ENCODE results near the gene SEC24D. TPM values are rescaled to one million over a fixed set of nuclear protein-coding genes. Genes with fewer than 3 reads are reported as not detected.

The SEC24D gene
- total and polyA plus RNA-seq, 2 donors (not counting 3 experiments of a cell fraction or from before 2014, with no cell fraction given) = 81.5 to 127 TPM

- Histone ChIP-seq H3K9me3 (replicated peaks; ENCODE audit: control insufficient read depth, insufficient read depth, low read length) (no peaks in the 10 kb centered on the region), H3K36me3 (ENCODE audit: control insufficient read depth in 2 of 2, extremely low read depth in 1 of 2, insufficient read depth in 2 of 2, low read length in 2 of 2) (peaks cover 23 to 41% of the 10 kb centered on the region in 2 experiments), H3K9me1 (replicated peaks; ENCODE audit: control insufficient read depth, extremely low read depth, insufficient read depth, low read length) (no peaks in the 10 kb centered on the region), H3K9ac (replicated peaks; ENCODE audit: extremely low read depth, insufficient read depth, low read length) (no peak overlapping the region), H3K4me3 (replicated peaks in 1 of 3; ENCODE audit: insufficient read depth in 1 of 3, low read depth in 1 of 3, low read length in 3 of 3) (no peak overlapping the region), H3K27ac (ENCODE audit: insufficient read depth, low read depth, low read length) (no peak overlapping the region), H2AFZ (ENCODE audit: low read depth, low read length) (no peak overlapping the region), H3K4me2 (ENCODE audit: insufficient read depth, low read length) (no peak overlapping the region), H3K4me1 (ENCODE audit: control insufficient read depth, extremely low read depth, insufficient read depth, low read length) (peaks cover 13% of the 10 kb centered on the region), H3K27me3 (ENCODE audit: control insufficient read depth in 2 of 2, insufficient read depth in 2 of 2, low read length in 2 of 2) (no peaks in the 10 kb centered on the region), H4K20me1 (replicated peaks; ENCODE audit: control insufficient read depth, extremely low read depth, insufficient read depth, low read length) (peaks cover 2% of the 10 kb centered on the region), H3K79me2 (ENCODE audit: control insufficient read depth, insufficient read depth, low read length) (peaks cover 25% of the 10 kb centered on the region)
- BruUV-seq (replicated peaks) = no TSS peak
- dilution Hi-C loops (cut with MboI; ENCODE audit: extremely low pct_ligation_motif_present, low sequenced_read_pairs) = no loop called here
- no peak for TF ChIP-seq GATA2 (IDR thresholded peaks at IDR 0.05; ENCODE audit: insufficient read depth, insufficient read length, low read depth, low read length)
- no peak for TF ChIP-seq JUN (IDR thresholded peaks at IDR 0.05; ENCODE audit: borderline replicate concordance, insufficient read depth, insufficient read length, low read depth)
- no peak for TF ChIP-seq MYC (IDR thresholded peaks at IDR 0.05; ENCODE audit: low read depth, low read length)
- no peak for TF ChIP-seq MAX (IDR thresholded peaks at IDR 0.05; ENCODE audit: insufficient read depth, insufficient read length)
- no peak for TF ChIP-seq CTCF (IDR thresholded peaks at IDR 0.05; ENCODE audit: extremely low read depth in 1 of 2, insufficient read depth in 1 of 2, low read depth in 1 of 2, low read length in 2 of 2)
- no peak for TF ChIP-seq FOS (IDR thresholded peaks at IDR 0.05; ENCODE audit: borderline replicate concordance, insufficient read depth, low read length)
- TF ChIP-seq POLR2A (IDR thresholded peaks at IDR 0.05; ENCODE audit: low read depth, low read length) = no peak
- no peak for TF ChIP-seq EZH2 (IDR thresholded peaks at IDR 0.05; ENCODE audit: borderline replicate concordance, low read depth, low read length, severe bottlenecking)
- no peak for TF ChIP-seq POLR2AphosphoS5 (IDR thresholded peaks at IDR 0.05; ENCODE audit: insufficient read depth, low read depth, low read length)
- intact Hi-C loops (cut with micrococcal nuclease) = no loop called here
- POLR2A ChIA-PET = interaction anchor here (0.8 kb wide), 1 partner anchor 53 kb away, joined by 3 read pairs; no protein-coding TSS in a partner anchor
- DNase-seq (ENCODE audit: low read depth, low spot score) (no peak), FAIRE-seq (no peak)
- CTCF ChIA-PET = interaction anchor here (1.0 kb wide), 1 partner anchor 43 kb away, joined by 3 read pairs; no protein-coding TSS in a partner anchor
Measured at GRCh38 chr4:118799231-118799942, 36.5 kb downstream of the SEC24D start.
